ENCODE data around the gene CARD11. TPM values are rescaled to one million over a fixed set of nuclear protein-coding genes. Genes with fewer than 3 reads are reported as not detected.
"Not testable (repeated sequence)": the region's sequence is repeated elsewhere in the genome, so short reads cannot be mapped to it uniquely, and the experiment has no call there.

Gene CARD11
- total RNA-seq, 5 donors from 2014 or later (not counting 1 experiment from before 2014, with no cell fraction given), result 105 to 142 (median 132) TPM

DNA sequence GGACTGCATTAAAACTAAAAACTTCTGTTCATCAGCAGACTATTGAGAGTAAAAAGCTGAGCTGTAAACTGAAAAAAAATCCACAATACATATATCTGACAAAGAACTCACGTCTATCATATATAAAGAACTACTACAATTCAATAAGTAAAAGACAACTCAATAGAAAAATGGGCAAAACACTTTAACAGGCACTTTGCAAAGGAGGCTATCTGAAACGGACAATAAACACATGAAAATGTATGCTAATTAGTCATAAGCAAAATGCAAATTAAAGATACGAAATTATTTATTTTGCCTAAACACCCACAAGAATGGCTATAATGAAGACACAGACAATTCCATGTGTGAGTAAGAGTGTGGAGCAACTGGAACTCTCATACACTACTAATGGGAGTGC lies 18.1 kb downstream of the CARD11 start:
- peaks cover 65% of the 10 kb centered on the region for H3K36me3 Mint-ChIP-seq
- no peaks in the 10 kb centered on the region for H3K27me3 Mint-ChIP-seq
- no peak overlapping the region for H3K4me3 ChIP-seq (ENCODE audit: control insufficient read depth in 1 of 2, extremely low read depth in 1 of 2, low read length in 1 of 2)
- no peaks in the 10 kb centered on the region for H3K27me3 ChIP-seq (replicated peaks in 1 of 2; ENCODE audit: control insufficient read depth in 2 of 2, extremely low read depth in 1 of 2, insufficient read depth in 2 of 2, low read length in 1 of 2)
- peaks cover 10 to 23% of the 10 kb centered on the region in 2 experiments for H3K4me1 ChIP-seq (ENCODE audit: control insufficient read depth in 1 of 2, extremely low read depth in 1 of 2, insufficient read depth in 2 of 2, low read length in 2 of 2)
- no peak overlapping the region for H3K4me3 Mint-ChIP-seq
- H3K4me1 Mint-ChIP-seq, result peaks cover 44 to 63% (median 50%) of the 10 kb centered on the region in 3 donors
- no peak overlapping the region for H3K27ac ChIP-seq (ENCODE audit: low read length)
- H3K36me3 ChIP-seq (ENCODE audit: control insufficient read depth in 2 of 2, extremely low read depth in 1 of 2, insufficient read depth in 1 of 2, low read length in 1 of 2), result peaks cover 5 to 14% of the 10 kb centered on the region in 2 donors
- peaks cover 5% of the 10 kb centered on the region for H3K9me3 ChIP-seq
- WGBS (ENCODE audit: insufficient coverage), result 100% methylated on average over 1 of the region's 3 CpGs
- ChIA-PET POLR2A (no interaction called here), CTCF (no interaction called here)
- H3K27ac Mint-ChIP-seq, result peak overlapping the region in 1 of 2 donors; percentile 64
- ATAC-seq (replicated peaks in 1 of 4), result no peak
- H3K9me3 Mint-ChIP-seq, result peaks cover 12 to 30% (median 17%) of the 10 kb centered on the region in 3 donors
- no peak for DNase-seq

DNA sequence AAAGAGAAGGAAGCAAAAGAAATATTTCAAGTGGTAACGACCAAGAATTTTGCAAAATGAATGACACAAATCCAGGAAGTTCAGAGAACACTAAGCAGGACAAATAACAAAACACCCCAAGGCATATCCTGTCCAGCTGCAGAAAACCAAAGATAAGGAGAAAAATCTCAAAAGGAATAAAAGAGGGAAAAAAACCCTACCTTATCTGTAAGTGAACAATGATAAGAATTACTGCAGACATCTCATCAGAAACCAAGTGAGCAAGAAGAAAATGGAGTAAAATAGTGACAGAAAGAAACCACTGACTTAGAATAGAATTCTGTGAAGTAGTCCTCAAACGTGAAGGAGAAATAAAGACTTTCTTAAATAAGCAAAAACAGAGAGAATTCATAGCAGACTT lies 21.8 kb downstream of the CARD11 start:
- Histone ChIP-seq H3K27ac (ENCODE audit: low read length) (no peak overlapping the region), H3K4me3 (ENCODE audit: control insufficient read depth in 1 of 2, extremely low read depth in 1 of 2, low read length in 1 of 2) (no peak overlapping the region), H3K9me3 (peaks cover 13% of the 10 kb centered on the region), H3K27me3 (replicated peaks in 1 of 2; ENCODE audit: control insufficient read depth in 2 of 2, extremely low read depth in 1 of 2, insufficient read depth in 2 of 2, low read length in 1 of 2) (no peaks in the 10 kb centered on the region), H3K4me1 (ENCODE audit: control insufficient read depth in 1 of 2, extremely low read depth in 1 of 2, insufficient read depth in 2 of 2, low read length in 2 of 2) (peaks cover 0 to 4% of the 10 kb centered on the region in 2 experiments), H3K36me3 (ENCODE audit: control insufficient read depth in 2 of 2, extremely low read depth in 1 of 2, insufficient read depth in 1 of 2, low read length in 1 of 2) (peaks cover 12 to 40% of the 10 kb centered on the region in 2 donors)
- POLR2A ChIA-PET, result interaction anchor here in 1 of 2 donors (1.0 kb wide), 1 partner anchor 18 kb away, joined by 3 read pairs; no protein-coding TSS in a partner anchor
- Mint-ChIP-seq H3K4me1 (peaks cover 23 to 40% (median 33%) of the 10 kb centered on the region in 3 donors), H3K27me3 (no peaks in the 10 kb centered on the region), H3K36me3 (peaks cover 73% of the 10 kb centered on the region), H3K4me3 (no peak overlapping the region), H3K27ac (peak overlapping the region in 1 of 2 donors; percentile 11), H3K9me3 (peaks cover 13 to 36% (median 22%) of the 10 kb centered on the region in 3 donors)
- no peak for ATAC-seq (replicated peaks in 1 of 4)
- WGBS (ENCODE audit: insufficient coverage), result no CpG with 5 or more reads among the region's 2 CpGs
- no peak for DNase-seq
- CTCF ChIA-PET, result no interaction called here

GRCh38 chr7:3021224-3021623 lies 22.4 kb downstream of the CARD11 start:
- POLR2A ChIA-PET, result interaction anchor here in 1 of 2 donors (1.0 kb wide), 1 partner anchor 18 kb away, joined by 3 read pairs; no protein-coding TSS in a partner anchor
- H3K36me3 ChIP-seq (ENCODE audit: control insufficient read depth in 2 of 2, extremely low read depth in 1 of 2, insufficient read depth in 1 of 2, low read length in 1 of 2), result peaks cover 13 to 39% of the 10 kb centered on the region in 2 donors
- DNase-seq; ATAC-seq (replicated peaks in 1 of 4); H3K4me3 Mint-ChIP-seq; H3K4me3 ChIP-seq (ENCODE audit: control insufficient read depth in 1 of 2, extremely low read depth in 1 of 2, low read length in 1 of 2); H3K27me3 Mint-ChIP-seq; H3K27ac Mint-ChIP-seq; H3K4me1 ChIP-seq (ENCODE audit: control insufficient read depth in 1 of 2, extremely low read depth in 1 of 2, insufficient read depth in 2 of 2, low read length in 2 of 2); H3K27ac ChIP-seq (ENCODE audit: low read length); CTCF ChIA-PET; H3K27me3 ChIP-seq (replicated peaks in 1 of 2; ENCODE audit: control insufficient read depth in 2 of 2, extremely low read depth in 1 of 2, insufficient read depth in 2 of 2, low read length in 1 of 2): not testable (repeated sequence)
- peaks cover 73% of the 10 kb centered on the region for H3K36me3 Mint-ChIP-seq
- peaks cover 13% of the 10 kb centered on the region for H3K9me3 ChIP-seq
- peaks cover 13 to 36% (median 22%) of the 10 kb centered on the region in 3 donors for H3K9me3 Mint-ChIP-seq
- 93% methylated on average over 5 of the region's 8 CpGs for WGBS (ENCODE audit: insufficient coverage)
- peaks cover 23 to 40% (median 36%) of the 10 kb centered on the region in 3 donors for H3K4me1 Mint-ChIP-seq

- peaks cover 28 to 43% (median 35%) of the 10 kb centered on the region in 3 donors for H3K4me1 Mint-ChIP-seq
- Histone ChIP-seq H3K4me3 (ENCODE audit: control insufficient read depth in 1 of 2, extremely low read depth in 1 of 2, low read length in 1 of 2) (no peak overlapping the region), H3K36me3 (ENCODE audit: control insufficient read depth in 2 of 2, extremely low read depth in 1 of 2, insufficient read depth in 1 of 2, low read length in 1 of 2) (peaks cover 13 to 39% of the 10 kb centered on the region in 2 donors), H3K27me3 (replicated peaks in 1 of 2; ENCODE audit: control insufficient read depth in 2 of 2, extremely low read depth in 1 of 2, insufficient read depth in 2 of 2, low read length in 1 of 2) (no peaks in the 10 kb centered on the region), H3K27ac (ENCODE audit: low read length) (no peak overlapping the region), H3K4me1 (ENCODE audit: control insufficient read depth in 1 of 2, extremely low read depth in 1 of 2, insufficient read depth in 2 of 2, low read length in 2 of 2) (peaks cover 0 to 8% of the 10 kb centered on the region in 2 experiments), H3K9me3 (peaks cover 10% of the 10 kb centered on the region)
- H3K9me3 Mint-ChIP-seq, result peaks cover 13 to 30% (median 17%) of the 10 kb centered on the region in 3 donors
- peaks cover 67% of the 10 kb centered on the region for H3K36me3 Mint-ChIP-seq
- DNase-seq, result no peak
- CTCF ChIA-PET, result interaction anchor here in 1 of 2 donors (0.7 kb wide), 1 partner anchor 638 kb away, joined by 3 read pairs; no protein-coding TSS in a partner anchor
- 60% methylated on average over 1 of the region's 1 CpG for WGBS (ENCODE audit: insufficient coverage)
- H3K4me3 Mint-ChIP-seq, result no peak overlapping the region
- H3K27ac Mint-ChIP-seq, result peak overlapping the region; percentile 5 to 36
- no peaks in the 10 kb centered on the region for H3K27me3 Mint-ChIP-seq
- POLR2A ChIA-PET, result no interaction called here
- no peak for ATAC-seq (replicated peaks in 1 of 4)
Observed at GRCh38 chr7:3020416-3020815, 23.3 kb downstream of the CARD11 start.

DNA sequence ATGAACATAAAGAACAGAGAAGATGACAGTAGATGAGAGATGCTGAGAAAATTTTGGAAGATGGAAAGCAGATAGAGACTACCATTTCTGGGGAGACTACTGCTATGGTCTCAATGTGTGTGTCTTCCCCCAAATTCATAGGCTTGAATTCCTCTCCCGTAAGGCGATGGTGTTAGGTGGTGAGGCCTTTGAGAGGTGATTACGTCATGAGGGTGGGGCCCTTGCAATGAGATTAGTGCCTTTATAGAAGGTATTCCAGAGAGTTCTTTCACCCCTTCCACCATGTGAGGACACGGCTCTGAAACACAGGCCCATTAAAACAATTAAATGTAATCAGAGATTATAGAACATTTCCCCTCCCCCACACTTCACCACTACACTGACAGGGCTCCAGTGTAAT lies 23.9 kb downstream of the CARD11 start:
- Histone ChIP-seq H3K4me3 (ENCODE audit: control insufficient read depth in 1 of 2, extremely low read depth in 1 of 2, low read length in 1 of 2) (no peak overlapping the region), H3K36me3 (ENCODE audit: control insufficient read depth in 2 of 2, extremely low read depth in 1 of 2, insufficient read depth in 1 of 2, low read length in 1 of 2) (peaks cover 13 to 41% of the 10 kb centered on the region in 2 donors), H3K27me3 (replicated peaks in 1 of 2; ENCODE audit: control insufficient read depth in 2 of 2, extremely low read depth in 1 of 2, insufficient read depth in 2 of 2, low read length in 1 of 2) (no peaks in the 10 kb centered on the region), H3K9me3 (peaks cover 10% of the 10 kb centered on the region), H3K27ac (ENCODE audit: low read length) (no peak overlapping the region), H3K4me1 (ENCODE audit: control insufficient read depth in 1 of 2, extremely low read depth in 1 of 2, insufficient read depth in 2 of 2, low read length in 2 of 2) (peaks cover 0 to 13% of the 10 kb centered on the region in 2 experiments)
- Mint-ChIP-seq H3K4me3 (peak overlapping the region in 1 of 3 donors; percentile 26), H3K9me3 (peaks cover 13 to 30% (median 17%) of the 10 kb centered on the region in 3 donors), H3K4me1 (peaks cover 32 to 41% (median 34%) of the 10 kb centered on the region in 3 donors), H3K36me3 (peaks cover 67% of the 10 kb centered on the region), H3K27me3 (no peaks in the 10 kb centered on the region), H3K27ac (no peak overlapping the region)
- CTCF ChIA-PET, result no interaction called here
- no CpG with 5 or more reads among the region's 4 CpGs for WGBS (ENCODE audit: insufficient coverage)
- DNase-seq (no peak), ATAC-seq (replicated peaks in 1 of 4) (no peak)
- POLR2A ChIA-PET, result no interaction called here

DNA sequence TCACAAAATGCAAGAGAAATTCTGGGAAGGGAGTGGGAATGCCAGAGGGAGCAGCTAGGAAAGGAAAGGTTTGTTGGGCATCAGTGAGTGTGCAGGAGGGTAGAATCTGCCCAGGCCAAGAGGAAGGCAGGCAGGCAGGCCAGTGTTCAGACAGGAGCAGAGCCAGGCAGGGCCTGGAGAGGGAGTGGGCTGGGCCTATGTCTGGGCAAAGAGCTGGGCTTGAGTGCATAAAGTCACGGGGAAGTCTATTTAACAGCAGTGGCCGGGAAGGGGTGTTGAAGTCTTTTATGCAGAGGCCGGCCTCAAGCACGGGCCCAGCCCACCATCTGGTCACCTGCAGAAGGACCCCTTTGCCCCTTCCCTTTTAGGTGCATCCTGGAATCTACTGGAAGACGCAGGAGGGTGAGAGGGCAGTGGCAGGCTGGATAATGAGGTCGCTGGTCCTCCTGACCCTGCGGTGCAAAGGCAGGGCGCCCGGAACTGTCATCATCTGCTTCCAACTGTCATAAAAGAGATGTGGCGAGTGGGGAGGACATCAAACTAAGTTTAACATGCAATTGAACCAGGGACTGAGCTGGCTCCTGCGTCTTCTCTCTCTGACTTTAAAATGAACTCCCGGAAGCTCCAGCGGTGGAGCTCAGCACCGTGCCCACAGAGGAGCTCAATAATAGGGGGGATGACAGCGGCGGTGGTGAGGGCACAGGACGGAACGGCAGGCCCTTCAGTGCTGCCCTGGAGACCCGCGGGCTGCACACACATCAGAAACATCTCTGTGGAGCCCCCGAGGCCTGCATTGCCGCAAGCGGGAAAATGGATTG lies 29.5 kb downstream of the CARD11 start:
- Mint-ChIP-seq H3K4me1 (peaks cover 55 to 71% (median 57%) of the 10 kb centered on the region in 3 donors), H3K9me3 (no peaks in the 10 kb centered on the region), H3K27me3 (no peaks in the 10 kb centered on the region), H3K36me3 (peaks cover 38% of the 10 kb centered on the region), H3K27ac (peak overlapping the region in 1 of 2 donors; percentile 39), H3K4me3 (no peak overlapping the region)
- POLR2A ChIA-PET, result interaction anchor here (0.6 kb wide), 2 partner anchors 61 to 73 kb away, joined by 3 to 4 read pairs; no protein-coding TSS in a partner anchor
- Histone ChIP-seq H3K4me1 (ENCODE audit: control insufficient read depth in 1 of 2, extremely low read depth in 1 of 2, insufficient read depth in 2 of 2, low read length in 2 of 2) (peaks cover 6 to 36% of the 10 kb centered on the region in 2 experiments), H3K4me3 (ENCODE audit: control insufficient read depth in 1 of 2, extremely low read depth in 1 of 2, low read length in 1 of 2) (no peak overlapping the region), H3K27ac (ENCODE audit: low read length) (no peak overlapping the region), H3K9me3 (no peaks in the 10 kb centered on the region), H3K27me3 (replicated peaks in 1 of 2; ENCODE audit: control insufficient read depth in 2 of 2, extremely low read depth in 1 of 2, insufficient read depth in 2 of 2, low read length in 1 of 2) (no peaks in the 10 kb centered on the region), H3K36me3 (ENCODE audit: control insufficient read depth in 2 of 2, extremely low read depth in 1 of 2, insufficient read depth in 1 of 2, low read length in 1 of 2) (peaks cover 10 to 36% of the 10 kb centered on the region in 2 donors)
- no peak for DNase-seq
- no peak for ATAC-seq (replicated peaks in 1 of 4)
- over 99% methylated on average over 16 of the region's 23 CpGs for WGBS (ENCODE audit: insufficient coverage)
- CTCF ChIA-PET, result interaction anchor here in 1 of 2 donors (1.1 kb wide), 1 partner anchor 26 kb away, joined by 3 read pairs; no protein-coding TSS in a partner anchor

Data from T-cell (primary cell).